BLaER1 (cell line): ENCODE data around the gene RPGRIP1L.
A peak's percentile ranks its signal among the peaks of the same experiment; 100 is the strongest.

Source experiments
- H3K27ac ChIP-seq: shearing (Covaris generic); formaldehyde crosslinking; 2 replicates; pipeline ENCODE4 v1.8.1; 2022
- H3K27me3 ChIP-seq: shearing (Covaris generic); formaldehyde crosslinking; 2 replicates; pipeline ENCODE4 v1.8.1; 2022
- H3K36me3 ChIP-seq: shearing (Covaris generic); formaldehyde crosslinking; 2 replicates; pipeline ENCODE4 v1.8.1; 2022
- H3K4me1 ChIP-seq: shearing (Covaris generic); formaldehyde crosslinking; 2 replicates; pipeline ENCODE4 v1.8.1; 2022
- H3K4me2 ChIP-seq: shearing (Covaris generic); formaldehyde crosslinking; 2 replicates; pipeline ENCODE4 v1.8.1; 2022
- H3K4me3 ChIP-seq: shearing (Covaris generic); formaldehyde crosslinking; 2 replicates; pipeline ENCODE4 v1.8.1; 2022
- H3K9ac ChIP-seq: shearing (Covaris generic); formaldehyde crosslinking; 2 replicates; pipeline ENCODE4 v1.8.1; 2022
- H3K9me3 ChIP-seq: shearing (Covaris generic); formaldehyde crosslinking; 2 replicates; pipeline ENCODE4 v1.8.1; 2022
- H4K20me1 ChIP-seq: shearing (Covaris generic); formaldehyde crosslinking; 2 replicates; pipeline ENCODE4 v1.8.1; 2022
- Cebpa-rat ChIP-seq: shearing (Covaris generic); IDR thresholded peaks from 2 replicates; pipeline ENCODE4 v1.8.1; 2022

RPGRIP1L gene

GRCh38 chr16:53632526-53632925, 71.1 kb downstream of the RPGRIP1L start:
- Histone ChIP-seq H3K9ac (no peak overlapping the region), H3K36me3 (0 out of 2 replicates have a peak, but pooled peaks cover 15% of the 10 kb centered on the region), H3K27me3 (no peaks in the 10 kb centered on the region), H4K20me1 (no peaks in the 10 kb centered on the region), H3K4me2 (no peak overlapping the region), H3K4me3 (no peak overlapping the region), H3K27ac (no peak overlapping the region), H3K9me3 (no peaks in the 10 kb centered on the region), H3K4me1 (peaks cover 14% of the 10 kb centered on the region)
- no peak for TF ChIP-seq Cebpa-rat

- peaks cover 8% of the 10 kb centered on the region; the same call in 1 of the 2 replicates for H3K4me1 ChIP-seq
- no peak overlapping the region for H3K9ac ChIP-seq
- no peak overlapping the region for H3K4me2 ChIP-seq
- no peak for TF ChIP-seq Cebpa-rat
- H3K36me3 ChIP-seq = 0 out of 2 replicates have a peak, but pooled peaks cover 12% of the 10 kb centered on the region
- no peak overlapping the region for H3K4me3 ChIP-seq
- no peaks in the 10 kb centered on the region for H4K20me1 ChIP-seq
- H3K9me3 ChIP-seq = no peaks in the 10 kb centered on the region
- no peaks in the 10 kb centered on the region for H3K27me3 ChIP-seq
- no peak overlapping the region for H3K27ac ChIP-seq
Observed at GRCh38 chr16:53631236-53632025, 72.2 kb downstream of the RPGRIP1L start.

DNA sequence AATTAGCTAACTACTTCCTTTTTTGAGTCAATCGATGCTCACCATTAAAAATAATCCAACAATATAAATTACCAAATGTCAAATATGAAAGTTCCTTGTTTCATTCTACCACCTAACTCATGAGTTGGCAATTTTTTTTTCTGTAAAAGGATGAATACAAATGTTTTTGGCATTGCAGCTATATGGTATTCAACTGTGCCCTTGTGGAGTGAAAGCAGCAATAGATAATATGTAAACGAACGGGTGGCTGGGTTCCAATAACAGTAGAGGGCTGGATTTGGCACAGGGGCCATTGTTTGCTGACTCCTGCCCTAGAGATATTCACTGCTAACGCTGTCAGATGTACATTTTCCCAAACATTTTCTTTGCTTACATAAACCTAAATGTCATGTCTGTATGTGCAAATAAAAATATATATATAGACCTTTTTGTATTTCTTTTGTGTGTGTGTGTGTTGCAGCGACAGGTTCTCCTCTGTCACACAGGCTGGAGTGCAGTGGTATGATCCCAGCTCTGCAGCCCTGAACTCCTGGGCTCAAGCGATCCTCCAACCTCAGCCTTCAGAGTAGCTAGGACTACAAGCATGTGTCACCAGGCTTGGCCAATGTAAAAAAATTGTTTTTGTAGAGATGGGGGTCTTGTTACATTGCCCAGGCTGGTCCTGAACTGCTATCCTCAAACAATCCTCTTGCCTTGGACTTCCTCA, 73.9 kb downstream of the RPGRIP1L start:
- TF ChIP-seq Cebpa-rat = no peak
- no peak overlapping the region for H3K27ac ChIP-seq
- no peak overlapping the region for H3K4me3 ChIP-seq
- H3K4me1 ChIP-seq = peaks cover 8% of the 10 kb centered on the region; the same call in 1 of the 2 replicates
- no peaks in the 10 kb centered on the region for H3K27me3 ChIP-seq
- H3K4me2 ChIP-seq = no peak overlapping the region
- H3K36me3 ChIP-seq = 0 out of 2 replicates have a peak, but pooled peaks cover 10% of the 10 kb centered on the region
- no peaks in the 10 kb centered on the region for H4K20me1 ChIP-seq
- no peak overlapping the region for H3K9ac ChIP-seq
- H3K9me3 ChIP-seq = peaks cover 4% of the 10 kb centered on the region; the same call in 1 of the 2 replicates

DNA sequence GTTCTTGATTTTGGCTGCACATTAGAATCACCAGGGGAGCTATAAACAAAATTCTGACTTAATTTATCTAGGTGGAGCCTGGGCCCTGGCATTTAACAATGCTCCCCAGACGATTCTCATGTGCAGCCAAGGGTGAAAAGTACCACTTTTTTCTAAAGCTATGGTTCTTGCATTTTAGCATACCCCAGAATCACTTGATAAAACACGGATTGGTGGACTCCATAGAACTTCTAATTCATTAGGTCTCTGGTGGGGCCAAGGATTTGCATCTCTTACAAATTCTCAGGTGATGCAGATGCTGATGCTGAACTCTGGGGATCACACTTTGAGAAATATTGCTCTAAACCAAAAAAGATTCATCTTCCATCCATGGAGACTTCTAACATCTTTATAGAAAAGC, 74.5 kb downstream of the RPGRIP1L start:
- no peak overlapping the region for H3K27ac ChIP-seq
- no peak overlapping the region for H3K4me3 ChIP-seq
- no peak for TF ChIP-seq Cebpa-rat
- H3K36me3 ChIP-seq = 0 out of 2 replicates have a peak, but pooled peaks cover 5% of the 10 kb centered on the region
- peaks cover 6% of the 10 kb centered on the region; the same call in 1 of the 2 replicates for H3K9me3 ChIP-seq
- H3K27me3 ChIP-seq = no peaks in the 10 kb centered on the region
- no peaks in the 10 kb centered on the region for H4K20me1 ChIP-seq
- H3K4me1 ChIP-seq = peaks cover 8% of the 10 kb centered on the region; the same call in 1 of the 2 replicates
- no peak overlapping the region for H3K9ac ChIP-seq
- peak overlapping the region; percentile 12; the same call in 1 of the 2 replicates for H3K4me2 ChIP-seq

DNA sequence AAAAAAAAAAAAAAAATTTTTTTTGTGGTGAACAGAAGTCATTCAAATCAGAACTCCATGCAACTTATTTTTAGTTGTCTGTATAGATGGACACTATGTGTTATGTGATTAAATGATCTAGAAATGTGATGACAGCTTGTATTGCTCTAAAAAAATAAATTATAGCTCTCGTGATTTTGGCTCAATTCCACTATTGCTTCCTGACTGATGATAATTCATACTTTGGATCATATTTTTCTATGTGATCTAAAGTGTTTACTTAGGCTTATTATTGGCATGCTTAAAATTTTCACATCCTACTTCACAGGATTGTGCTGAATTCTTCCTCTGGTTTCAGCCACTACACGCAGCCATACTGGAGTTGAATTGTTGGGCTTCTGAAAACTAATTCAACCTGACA, 76.8 kb downstream of the RPGRIP1L start:
- H3K9me3 ChIP-seq = peaks cover 6% of the 10 kb centered on the region; the same call in 1 of the 2 replicates
- no peak overlapping the region for H3K4me3 ChIP-seq
- no peak overlapping the region for H3K9ac ChIP-seq
- no peaks in the 10 kb centered on the region for H4K20me1 ChIP-seq
- TF ChIP-seq Cebpa-rat = no peak
- H3K4me2 ChIP-seq = no peak overlapping the region
- H3K27ac ChIP-seq = no peak overlapping the region
- no peaks in the 10 kb centered on the region for H3K27me3 ChIP-seq
- peaks cover 8% of the 10 kb centered on the region; the same call in 1 of the 2 replicates for H3K4me1 ChIP-seq
- H3K36me3 ChIP-seq = 0 out of 2 replicates have a peak, but pooled peaks cover 5% of the 10 kb centered on the region

DNA sequence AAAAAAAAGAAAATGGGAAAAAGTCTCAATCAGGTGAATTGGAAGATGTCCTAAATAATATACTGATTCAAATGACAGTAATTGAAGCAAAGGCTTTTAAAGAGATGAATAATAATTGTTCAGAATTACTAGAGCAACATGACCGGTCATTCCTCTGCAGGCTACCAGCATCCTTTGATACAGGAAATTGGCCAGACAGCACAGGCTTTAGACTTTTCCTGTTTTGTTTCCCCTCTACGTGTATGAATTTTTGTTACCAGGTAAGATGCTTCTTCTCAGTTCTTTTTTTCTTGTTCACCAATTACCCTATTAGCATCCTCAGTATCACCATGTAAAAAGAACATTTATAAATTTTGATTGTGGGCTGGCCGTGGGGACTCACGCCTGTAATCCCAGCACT, 77.5 kb downstream of the RPGRIP1L start:
- no peak overlapping the region for H3K4me2 ChIP-seq
- H3K36me3 ChIP-seq = 0 out of 2 replicates have a peak, but pooled peaks cover 5% of the 10 kb centered on the region
- no peak overlapping the region for H3K4me3 ChIP-seq
- no peak overlapping the region for H3K27ac ChIP-seq
- no peak overlapping the region for H3K9ac ChIP-seq
- no peaks in the 10 kb centered on the region for H4K20me1 ChIP-seq
- TF ChIP-seq Cebpa-rat = no peak
- peaks cover 8% of the 10 kb centered on the region; the same call in 1 of the 2 replicates for H3K4me1 ChIP-seq
- peaks cover 6% of the 10 kb centered on the region; the same call in 1 of the 2 replicates for H3K9me3 ChIP-seq
- no peaks in the 10 kb centered on the region for H3K27me3 ChIP-seq

DNA sequence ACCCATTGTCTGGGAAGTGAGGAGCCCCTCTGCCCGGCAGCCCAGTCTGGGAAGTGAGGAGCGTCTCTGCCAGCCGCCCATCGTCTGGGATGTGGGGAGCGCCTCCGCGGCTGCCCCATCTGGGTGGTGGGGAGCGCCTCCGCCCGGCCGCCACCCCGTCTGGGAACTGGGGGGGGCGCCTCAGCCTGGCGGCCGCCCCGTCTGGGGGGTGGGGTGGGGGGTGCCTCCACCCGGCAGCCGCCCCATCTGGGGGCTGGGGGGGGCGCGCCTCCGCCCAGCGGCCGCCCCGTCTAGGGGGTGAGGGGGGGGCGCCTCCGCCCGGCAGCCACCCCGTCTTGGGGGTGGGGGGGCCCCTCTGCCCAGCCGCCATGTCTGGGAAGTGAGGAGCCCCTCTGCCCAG, 78.4 kb downstream of the RPGRIP1L start:
- Histone ChIP-seq H3K9me3 (peaks cover 6% of the 10 kb centered on the region; the same call in 1 of the 2 replicates), H3K9ac (no peak overlapping the region), H3K27me3 (no peaks in the 10 kb centered on the region), H3K4me2 (no peak overlapping the region), H3K4me1 (peaks cover 8% of the 10 kb centered on the region; the same call in 1 of the 2 replicates), H3K4me3 (no peak overlapping the region), H3K36me3 (0 out of 2 replicates have a peak, but pooled peaks cover 5% of the 10 kb centered on the region), H4K20me1 (no peaks in the 10 kb centered on the region), H3K27ac (no peak overlapping the region)
- TF ChIP-seq Cebpa-rat = no peak

DNA sequence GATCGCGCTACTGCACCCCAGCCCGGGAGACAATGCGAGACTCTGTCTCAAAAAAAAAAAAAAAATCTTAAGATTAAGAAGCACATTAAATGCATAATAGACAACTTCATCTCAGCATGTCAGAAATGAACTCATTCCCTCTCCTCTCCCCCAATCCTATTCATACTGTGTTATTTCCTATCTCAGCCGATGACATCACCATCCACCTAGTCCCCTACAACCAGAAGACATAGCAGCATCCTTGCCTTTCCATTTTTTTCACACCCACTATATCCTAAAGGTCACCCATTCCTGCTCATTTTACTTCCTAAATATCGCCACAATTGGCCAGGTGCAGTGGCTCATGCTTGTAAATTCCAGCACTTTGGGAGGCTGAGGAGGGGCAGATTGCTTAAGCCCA, 81.3 kb downstream of the RPGRIP1L start:
- H3K4me1 ChIP-seq = no peaks in the 10 kb centered on the region
- H3K4me2 ChIP-seq = no peak overlapping the region
- no peak overlapping the region for H3K9ac ChIP-seq
- no peaks in the 10 kb centered on the region for H4K20me1 ChIP-seq
- no peaks in the 10 kb centered on the region for H3K27me3 ChIP-seq
- H3K27ac ChIP-seq = no peak overlapping the region
- H3K9me3 ChIP-seq = peaks cover 6% of the 10 kb centered on the region; the same call in 1 of the 2 replicates
- TF ChIP-seq Cebpa-rat = no peak
- H3K36me3 ChIP-seq = peaks cover 4% of the 10 kb centered on the region; the same call in 1 of the 2 replicates
- no peak overlapping the region for H3K4me3 ChIP-seq

DNA sequence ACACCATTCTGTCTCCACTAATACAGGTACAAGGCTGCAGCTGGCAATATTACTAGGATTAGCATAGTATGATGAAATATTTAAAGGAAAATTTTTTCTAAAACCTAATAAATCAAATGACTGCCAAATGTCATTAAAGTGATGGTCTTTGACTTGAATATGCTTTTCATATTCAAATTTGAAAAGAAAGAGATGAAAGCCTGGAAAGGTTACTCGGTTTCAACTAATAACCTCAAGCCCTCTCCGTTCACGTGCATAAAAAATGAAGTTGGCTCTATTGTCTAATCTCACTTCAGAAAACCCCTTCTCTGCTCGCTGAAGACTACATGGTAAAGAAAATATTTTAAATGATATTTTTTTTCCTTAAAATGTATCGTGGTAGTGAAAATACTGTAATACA, 83.2 kb downstream of the RPGRIP1L start:
- H3K4me1 ChIP-seq = no peaks in the 10 kb centered on the region
- no peaks in the 10 kb centered on the region for H3K27me3 ChIP-seq
- no peak for TF ChIP-seq Cebpa-rat
- no peak overlapping the region for H3K4me2 ChIP-seq
- peaks cover 4% of the 10 kb centered on the region; the same call in 1 of the 2 replicates for H3K36me3 ChIP-seq
- no peaks in the 10 kb centered on the region for H4K20me1 ChIP-seq
- H3K9me3 ChIP-seq = peaks cover 6% of the 10 kb centered on the region; the same call in 1 of the 2 replicates
- H3K9ac ChIP-seq = no peak overlapping the region
- no peak overlapping the region for H3K4me3 ChIP-seq
- H3K27ac ChIP-seq = no peak overlapping the region
